A172 (cell line): ENCODE data around the gene SBNO2. TPM values are rescaled to one million over a fixed set of nuclear protein-coding genes. Genes with fewer than 3 reads are reported as not detected.

ENCODE experiments used
- DNase-seq: peaks from one replicate; pipeline ENCODE4 v3.0.0-alpha.2; 2015; ENCODE audit warnings: low spot score
- total RNA-seq: library from RNA; depleted of rRNA; stranded (reverse); fragments of >200 nt; shearing (Covaris generic); gene quantifications from 2 replicates; pipeline ENCODE4 v1.2.3, GENCODE V29; 2014

The SBNO2 gene
- total RNA-seq, 1 experiment from 2014 or later, result 51.1 TPM

DNA sequence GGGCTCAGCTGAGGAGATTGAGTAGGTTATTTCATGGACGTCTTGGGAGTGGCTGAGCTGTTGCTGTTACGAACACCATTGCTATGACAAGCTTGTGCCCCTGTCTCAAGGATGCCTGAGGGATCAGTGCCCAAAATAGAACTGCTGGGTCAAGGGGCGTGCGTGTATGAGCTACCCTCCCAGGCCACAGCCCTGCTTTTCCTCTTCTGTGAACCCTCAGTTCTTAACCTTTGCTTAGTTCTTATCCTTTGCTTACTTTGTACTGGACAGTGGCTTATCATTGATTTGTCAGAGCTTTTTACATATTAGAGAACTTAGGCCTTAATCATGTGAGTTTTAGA lies 98.1 kb downstream of the SBNO2 start:
- no peak for DNase-seq

DNA sequence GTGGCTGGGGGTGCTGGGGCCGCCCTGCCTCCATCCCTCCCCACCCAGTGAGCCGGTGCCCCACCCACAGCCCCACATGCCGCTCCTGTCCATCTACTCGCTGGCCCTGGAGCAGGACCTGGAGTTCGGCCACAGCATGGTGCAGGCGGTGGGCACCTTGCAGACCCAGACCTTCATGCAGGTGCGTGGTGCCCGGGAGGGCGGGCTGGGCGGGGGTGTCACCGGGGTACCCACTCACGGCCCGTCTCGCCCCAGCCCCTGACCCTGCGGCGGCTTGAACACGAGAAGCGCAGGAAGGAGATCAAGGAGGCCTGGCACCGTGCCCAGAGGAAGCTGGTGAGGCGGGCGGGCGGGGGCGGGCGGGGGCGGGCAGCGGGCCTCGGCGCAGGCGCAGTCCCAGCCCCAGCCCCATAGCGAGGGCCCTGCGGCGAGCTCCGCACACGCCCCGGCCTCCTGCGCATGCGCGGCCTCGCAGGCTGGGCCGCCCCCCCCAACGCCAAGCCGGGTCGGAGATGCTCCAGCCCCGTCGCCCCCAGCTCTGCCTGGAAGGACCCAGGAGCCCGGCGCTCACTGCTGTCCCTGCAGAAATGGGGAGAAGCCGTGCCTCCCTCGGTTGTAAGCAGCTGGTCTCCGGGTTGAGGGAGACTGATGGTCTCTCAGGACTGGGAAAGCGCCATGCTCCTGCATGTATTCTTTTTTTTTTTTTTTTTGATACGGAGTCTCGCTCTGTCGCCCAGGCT lies 99.4 kb downstream of the SBNO2 start:
- DNase-seq, result peak; percentile 78

DNA sequence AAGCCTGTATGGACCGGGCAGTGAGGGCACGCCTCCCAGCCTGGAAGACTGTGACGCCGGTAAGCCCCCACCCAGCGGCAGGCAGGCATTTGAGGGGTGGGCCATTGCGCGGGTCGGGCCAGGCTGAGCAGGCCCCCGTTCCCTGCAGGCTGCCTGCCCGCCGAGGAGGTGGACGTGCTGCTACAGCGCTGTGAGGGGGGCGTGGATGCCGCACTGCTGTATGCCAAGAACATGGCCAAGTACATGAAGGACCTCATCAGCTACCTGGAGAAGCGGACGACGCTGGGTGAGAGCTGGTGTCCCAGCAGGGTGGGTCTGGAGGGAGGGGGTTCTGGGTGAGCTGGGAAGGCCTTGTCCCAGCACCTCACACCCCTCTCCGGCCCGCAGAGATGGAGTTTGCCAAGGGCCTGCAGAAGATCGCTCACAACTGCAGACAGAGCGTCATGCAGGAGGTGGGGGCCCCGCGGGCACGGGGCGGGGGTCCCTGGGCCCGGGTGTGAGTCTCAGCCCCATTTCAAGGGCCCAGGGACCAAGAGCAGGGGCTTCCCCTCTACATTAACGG lies 100.0 kb downstream of the SBNO2 start:
- no peak for DNase-seq

DNA sequence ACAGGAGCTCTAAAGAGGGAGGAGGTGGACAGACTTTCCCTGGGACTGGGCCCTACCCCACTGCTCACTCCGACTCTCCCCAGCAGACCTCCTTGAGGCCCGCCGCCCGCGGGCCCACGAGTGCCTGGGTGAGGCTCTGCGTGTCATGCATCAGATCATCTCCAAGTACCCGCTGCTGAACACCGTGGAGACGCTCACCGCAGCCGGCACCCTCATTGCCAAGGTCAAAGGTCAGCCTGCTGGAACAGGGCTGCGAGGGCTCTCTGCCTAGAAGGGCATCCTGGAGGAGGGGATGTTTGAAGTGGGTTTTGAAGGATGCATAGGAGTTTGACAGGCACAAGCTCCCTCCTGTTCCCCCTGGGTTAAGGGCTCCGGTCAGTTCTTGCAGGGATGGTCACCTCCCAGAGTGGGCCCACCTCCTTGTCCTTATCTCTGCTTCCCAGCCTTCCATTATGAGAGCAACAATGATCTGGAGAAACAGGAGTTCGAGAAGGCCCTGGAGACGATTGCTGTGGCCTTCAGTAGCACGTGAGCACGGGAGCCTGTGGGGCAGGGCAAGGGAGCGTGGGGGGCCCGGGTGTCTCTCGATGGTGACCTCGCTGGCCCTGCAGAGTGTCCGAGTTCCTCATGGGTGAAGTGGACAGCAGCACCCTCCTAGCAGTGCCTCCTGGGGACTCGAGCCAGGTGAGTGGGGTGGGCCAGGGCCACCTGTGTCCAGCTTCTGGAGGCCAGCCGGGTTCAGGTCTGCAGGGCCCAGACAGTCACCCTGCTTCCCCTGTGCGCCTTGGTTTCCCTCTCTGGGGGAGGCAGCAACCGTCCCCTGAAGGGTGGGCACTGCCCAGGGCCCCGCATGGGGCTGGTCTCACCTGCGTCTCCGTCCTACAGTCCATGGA lies 100.8 kb downstream of the SBNO2 start:
- no peak for DNase-seq

DNA sequence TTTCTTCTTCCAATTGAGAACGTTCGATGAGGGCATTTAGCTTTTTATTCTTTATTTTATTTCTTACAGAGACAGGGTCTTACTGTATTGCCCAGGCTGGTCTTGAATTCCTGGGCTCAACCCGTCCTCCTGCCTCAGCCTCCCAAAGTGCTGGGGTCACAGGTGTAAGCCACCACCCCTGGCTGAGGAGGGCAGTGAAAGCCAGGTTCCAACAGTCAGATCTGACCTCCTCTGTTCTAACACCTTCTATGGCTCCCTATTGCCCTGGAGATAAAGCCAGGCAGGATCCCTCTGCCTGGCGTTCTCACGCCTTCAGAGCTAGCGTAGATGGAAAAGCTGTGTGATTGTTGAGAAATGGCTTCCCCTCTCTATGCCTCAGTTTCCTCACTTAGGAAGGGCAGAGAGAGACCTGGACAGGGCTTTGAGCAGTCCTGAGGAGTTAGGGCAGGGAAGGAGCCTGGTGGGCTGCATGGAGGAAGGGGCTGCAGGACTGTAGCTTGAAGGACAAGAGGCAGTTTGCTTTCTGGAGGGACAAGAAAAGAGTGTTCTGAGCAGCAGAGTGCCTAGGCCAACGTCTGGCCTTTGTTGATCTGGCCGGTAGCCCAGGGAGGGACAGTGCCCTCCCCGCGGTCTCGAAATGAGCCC lies 101.6 kb downstream of the SBNO2 start:
- no peak for DNase-seq

DNA sequence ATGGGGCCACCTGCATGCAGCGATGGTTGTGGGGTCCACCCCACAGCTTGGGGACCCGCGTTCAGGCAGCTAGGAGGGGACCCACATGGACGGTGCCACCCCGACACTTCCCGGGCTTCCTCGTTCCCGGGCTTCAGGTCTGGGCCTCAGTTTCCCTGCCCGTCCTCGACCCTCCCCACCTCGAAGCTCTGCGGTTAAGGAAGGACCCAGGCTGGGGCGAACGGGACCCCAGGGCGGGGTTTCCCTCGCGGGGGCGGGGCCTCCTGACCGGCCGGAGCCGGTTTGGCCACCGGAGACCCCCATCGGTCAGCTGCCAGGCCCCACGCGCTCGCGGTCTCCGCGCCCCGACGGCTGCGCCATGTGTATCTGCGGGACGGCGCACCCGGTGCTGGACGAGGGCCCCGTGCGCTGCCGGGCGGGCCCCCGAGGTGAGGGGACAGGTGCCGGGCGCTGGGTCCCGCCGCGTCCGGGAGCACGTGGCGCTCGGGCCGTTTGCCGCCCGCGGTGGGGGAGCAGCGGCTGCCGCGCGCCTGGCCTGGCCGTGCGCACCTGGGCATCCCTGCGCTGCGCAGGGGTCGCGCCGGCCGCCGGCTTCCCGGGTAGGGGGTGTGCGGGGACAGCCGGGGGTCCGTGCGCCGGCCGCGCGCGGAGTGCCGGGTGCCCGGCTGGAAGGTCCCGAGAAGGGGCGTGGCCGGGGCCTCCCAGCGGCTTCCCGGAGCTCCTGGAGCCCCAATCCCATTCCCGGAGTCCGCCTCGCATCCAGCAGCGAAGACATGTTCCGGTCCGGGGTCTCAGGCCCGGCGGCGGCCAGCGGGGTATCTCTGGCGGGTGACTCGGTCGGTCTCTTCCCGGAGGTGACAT lies 102.9 kb downstream of the SBNO2 start:
- DNase-seq, result no peak

DNA sequence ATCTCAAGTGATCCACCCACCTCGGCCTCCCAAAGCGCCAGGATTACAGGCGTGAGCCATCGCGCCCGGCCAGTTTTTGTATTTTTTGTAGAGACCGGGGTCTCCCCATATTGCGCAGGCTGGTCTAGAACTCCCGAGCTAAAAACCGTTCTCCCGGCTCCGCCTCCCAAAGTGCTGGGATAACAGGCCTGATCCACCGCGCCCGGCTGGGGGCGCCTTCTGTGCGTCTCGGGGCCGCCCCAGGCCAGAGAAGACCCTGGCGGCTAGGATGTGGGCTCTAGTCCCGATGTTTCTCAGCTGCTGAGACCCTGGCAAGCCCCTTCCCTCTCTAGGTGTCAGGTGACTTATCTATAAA lies 103.5 kb downstream of the SBNO2 start:
- DNase-seq, result no peak

DNA sequence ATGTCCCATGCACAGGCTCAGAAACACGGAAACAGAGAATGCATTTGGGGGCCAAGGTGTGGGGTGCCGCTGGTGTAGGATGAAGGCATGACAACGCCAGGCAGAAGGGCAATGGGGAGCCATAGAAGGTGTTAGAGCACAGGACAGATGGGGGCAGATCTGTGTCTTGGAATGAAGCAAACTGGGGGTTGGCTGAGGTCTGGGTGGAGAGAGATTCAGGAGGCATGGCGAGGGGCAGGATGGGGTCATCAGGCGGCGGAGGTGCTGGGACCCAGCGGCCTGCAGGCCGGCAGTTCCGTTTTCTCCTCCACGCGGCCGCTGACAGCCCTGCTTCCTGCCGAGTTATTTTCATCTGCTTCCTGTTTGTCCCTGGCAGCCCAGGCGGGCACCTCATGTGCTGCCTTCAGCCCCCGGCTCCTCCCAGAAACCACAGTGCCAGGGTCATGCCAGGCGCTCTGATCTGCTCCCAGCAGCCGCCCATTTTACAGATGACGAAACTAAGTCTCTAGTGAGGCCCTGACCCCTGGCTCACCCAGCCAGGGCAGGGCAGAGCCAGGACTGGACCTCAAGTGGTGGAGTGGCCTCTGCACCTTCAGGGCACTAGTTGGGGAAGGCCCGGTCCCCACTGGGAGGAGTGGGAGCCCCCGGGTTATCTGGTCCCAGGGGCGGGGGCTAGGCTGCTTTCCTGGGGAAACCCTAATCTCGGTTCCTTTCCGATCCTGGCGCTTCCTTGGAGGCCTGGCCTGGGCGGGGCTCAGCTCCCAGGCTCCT lies 104.9 kb downstream of the SBNO2 start:
- DNase-seq, result peak; percentile 74

DNA sequence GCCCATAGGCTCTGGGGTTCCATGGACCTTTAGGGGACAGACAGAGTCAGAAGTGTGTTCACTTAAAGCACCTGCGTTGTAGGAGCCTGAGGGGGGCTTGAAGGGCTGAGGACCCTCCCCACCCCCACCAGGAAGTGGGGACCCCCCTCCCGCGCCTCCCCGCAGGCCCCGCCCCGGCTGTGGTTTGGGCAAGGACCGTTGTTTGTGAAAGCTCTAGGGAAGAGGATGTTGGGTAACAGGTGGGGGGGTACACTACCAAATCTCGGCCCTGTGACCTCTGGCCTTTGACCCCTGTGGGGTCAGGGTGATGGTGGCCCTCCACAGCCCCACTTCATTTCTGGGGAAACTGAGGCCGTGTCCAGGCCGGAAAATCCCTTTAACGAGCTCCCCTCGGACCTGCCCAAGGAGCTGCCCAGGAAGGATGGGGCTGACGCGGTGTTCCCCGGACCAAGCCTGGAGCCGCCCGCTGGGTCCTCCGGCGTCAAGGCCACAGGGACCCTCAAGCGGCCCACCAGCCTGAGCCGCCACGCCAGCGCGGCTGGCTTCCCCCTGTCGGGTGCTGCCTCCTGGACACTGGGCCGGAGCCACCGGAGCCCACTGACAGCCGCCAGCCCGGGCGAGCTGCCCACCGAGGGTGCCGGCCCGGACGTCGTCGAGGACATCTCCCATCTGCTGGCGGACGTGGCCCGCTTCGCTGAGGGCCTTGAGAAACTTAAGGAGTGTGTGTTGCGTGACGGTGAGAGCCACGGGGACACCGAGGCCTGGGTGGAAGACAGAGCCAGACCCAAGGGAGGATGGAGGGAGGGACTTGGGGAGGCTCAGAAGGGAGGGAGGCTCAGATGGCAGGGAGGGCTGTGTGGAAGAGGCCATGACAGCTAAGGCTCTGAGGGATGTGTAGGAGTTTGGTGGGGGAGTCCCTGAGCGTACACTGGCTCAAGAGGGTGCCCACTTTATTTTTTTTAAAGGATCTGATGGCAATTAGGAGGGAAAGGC lies 105.8 kb downstream of the SBNO2 start:
- DNase-seq, result no peak

DNA sequence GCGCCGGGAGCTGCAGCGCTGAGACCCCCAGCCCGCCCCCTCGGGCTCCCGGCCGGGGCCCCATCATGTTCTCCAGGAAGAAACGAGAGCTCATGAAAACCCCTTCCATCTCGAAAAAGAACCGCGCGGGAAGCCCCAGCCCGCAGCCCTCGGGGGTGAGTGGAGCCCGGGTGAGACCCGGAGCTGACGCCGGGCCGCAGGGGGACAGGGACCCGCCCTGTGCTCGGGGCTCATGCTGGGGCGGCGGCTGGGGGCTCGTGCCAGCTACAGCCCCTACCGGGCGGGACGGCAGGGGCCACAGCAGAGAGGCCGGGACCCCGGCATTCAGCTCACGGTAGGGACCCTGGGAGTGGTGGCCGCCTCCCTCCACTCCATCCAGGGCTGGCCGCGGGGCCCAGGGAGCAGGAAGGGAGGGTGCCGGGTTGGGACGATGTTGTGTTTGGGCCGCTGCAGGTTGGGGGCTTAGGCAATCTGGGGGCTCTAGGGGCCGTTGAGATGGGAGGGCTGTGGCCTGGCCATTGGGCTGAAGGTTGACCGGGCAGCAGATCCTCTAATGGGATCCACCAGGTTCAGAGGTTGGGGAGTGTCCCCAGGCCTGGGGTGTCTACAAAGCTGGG lies 106.6 kb downstream of the SBNO2 start:
- DNase-seq, result no peak

DNA sequence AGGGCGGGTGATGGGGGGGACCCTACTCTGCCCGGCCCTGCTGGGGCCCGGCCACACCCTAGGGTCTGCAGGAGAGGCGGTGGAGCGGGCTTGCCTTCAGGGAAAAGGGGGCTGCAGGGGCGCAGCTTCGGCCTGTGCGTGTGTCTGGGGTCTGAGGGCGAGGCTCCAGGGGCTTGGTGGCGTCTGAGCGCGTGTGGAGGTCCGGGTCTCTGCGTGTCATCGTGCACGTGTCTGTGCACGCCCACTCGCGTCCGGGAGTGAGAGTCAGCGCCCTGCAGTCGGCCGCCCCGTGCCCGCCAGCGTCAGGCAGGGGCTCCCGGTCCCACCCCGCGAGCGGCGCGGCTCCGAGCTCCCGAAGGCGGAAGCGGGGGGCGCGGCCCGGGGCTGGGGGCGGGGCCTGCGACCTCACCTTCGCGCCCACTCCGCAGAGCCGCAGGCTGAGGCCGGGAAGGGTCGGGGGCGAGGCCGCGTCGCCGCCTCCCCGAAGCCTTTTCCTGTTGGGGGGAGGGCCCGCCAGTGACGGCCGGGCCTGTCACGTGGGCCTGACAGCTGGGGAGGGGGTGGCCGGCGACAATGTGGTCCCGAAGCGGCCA lies 107.2 kb downstream of the SBNO2 start, which contains the start of gene ARHGAP45:
TSS of gene ARHGAP45 (plus strand) at position 420 of the 593 bp plus-strand sequence. CDS start 239 bp downstream, outside the sequence.
- no peak for DNase-seq

DNA sequence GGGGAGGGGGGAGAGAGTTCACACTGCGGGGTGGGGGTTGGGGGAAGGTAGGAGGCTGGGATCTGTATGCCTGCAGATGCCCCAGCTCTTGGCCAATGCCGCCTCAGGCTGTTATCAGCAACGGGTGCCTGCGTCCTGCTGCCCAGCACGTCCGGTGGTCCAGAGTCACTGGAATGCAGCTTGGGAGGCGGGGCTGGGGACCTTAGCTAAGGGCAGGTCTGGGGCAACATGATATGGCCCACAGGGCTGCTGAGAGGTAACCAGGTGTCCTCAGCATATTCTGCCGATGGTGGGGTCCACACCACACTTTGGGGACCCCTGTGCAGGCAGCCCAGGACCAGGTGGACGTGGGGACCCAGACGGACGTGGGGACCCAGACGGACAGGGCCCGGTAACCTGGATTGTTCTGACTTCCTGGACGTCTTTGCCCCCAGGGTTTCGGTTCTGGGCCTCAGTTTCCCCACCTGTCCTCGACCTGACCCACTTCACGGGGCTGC lies 107.8 kb downstream of the SBNO2 start:
- peak; percentile 57 for DNase-seq

DNA sequence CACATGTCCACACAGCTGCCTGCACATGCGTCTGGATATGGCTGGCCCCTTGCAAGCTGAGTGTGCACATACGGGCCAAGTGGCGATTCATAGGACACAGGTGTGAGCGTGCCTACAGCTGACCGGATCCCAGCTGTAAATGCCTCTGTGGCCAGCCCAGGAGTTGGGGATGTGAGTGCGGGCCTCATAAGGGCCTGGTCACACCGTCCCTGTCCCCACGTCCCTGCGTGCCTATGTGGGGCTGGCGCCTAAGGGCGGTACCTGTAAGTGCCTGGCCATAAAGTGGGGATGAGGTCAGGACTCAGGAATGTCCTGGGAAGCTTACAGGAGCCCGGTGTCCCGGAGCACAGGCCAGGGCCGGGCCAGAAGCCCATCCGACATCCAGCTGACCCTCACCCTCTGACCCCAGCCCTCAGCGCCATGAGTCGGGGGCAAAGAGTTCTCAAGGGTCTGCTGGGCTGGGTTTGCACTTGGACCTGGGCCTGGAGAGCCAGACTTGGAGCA lies 108.4 kb downstream of the SBNO2 start:
- peak; percentile 69 for DNase-seq

DNA sequence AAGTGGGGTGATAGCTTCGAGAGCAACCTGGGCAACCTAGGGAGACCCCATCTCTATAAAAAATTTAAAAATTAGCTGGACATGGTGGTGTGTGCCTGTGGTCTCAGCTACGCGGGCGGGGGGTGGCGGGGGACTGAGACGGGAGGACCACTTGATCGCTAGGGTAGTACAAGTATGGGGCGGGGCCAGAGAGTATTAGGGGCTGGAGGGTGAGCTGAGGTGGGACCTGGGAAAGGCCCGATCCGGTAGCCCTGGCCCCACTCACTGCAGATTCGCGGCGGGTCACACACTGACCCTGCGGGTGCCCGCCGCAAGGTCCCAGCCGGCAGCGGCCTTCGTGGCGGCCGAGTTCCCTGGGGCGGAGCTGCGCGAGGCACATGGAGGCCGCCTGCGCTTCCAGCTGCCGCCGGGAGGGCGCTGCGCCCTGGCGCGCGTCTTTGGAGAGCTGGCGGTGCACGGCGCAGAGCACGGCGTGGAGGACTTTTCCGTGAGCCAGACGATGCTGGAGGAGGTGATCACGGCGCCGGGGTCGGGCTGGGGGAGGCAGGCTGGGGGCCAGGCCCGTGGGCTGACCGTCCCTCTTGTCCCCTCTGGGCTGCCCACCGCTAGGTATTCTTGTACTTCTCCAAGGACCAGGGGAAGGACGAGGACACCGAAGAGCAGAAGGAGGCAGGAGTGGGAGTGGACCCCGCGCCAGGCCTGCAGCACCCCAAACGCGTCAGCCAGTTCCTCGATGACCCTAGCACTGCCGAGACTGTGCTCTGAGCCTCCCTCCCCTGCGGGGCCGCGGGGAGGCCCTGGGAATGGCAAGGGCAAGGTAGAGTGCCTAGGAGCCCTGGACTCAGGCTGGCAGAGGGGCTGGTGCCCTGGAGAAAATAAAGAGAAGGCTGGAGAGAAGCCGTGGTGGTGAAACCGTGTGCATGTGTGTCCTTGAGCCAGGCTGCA lies 109.1 kb downstream of the SBNO2 start:
- DNase-seq, result no peak

DNA sequence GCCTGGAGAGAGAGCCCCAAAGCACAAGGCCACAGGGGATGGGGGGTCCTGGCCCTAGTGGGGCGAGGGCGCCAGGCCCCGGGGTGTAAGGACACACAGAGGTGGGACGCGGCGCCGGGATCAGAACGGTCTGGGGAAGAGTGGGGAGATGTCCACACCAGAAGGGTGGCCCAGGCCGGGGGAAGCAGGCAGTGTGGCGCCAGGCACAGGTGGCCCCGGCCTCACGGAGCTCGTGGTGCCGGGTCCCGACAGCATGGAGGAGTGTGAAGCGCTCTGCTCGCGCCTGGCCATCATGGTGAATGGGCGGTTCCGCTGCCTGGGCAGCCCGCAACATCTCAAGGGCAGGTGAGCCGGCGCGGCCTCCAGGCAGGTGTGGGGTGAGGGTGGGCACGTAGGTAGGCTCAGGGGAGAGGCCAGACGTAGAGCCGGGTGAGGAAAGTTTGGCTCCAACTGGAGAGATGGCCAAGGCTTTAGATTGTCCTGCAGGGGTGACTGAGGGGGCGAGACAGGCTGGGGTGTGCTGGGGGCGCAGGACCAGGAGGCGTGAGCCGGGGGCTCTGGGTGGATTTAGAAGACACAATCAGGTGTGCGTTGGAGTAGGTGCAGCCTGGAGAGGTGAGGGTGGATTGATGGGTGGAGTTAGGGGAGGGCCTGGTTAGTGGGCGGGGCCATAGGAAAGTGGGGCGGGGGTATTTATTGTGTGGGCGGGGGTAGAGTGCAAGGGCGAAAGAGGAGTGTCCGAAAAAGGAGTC lies 110.0 kb downstream of the SBNO2 start:
- no peak for DNase-seq
